GM18873 (cell line): ENCODE results near the gene ASB11.
"Not testable (repeated sequence)": the region's sequence is repeated elsewhere in the genome, so short reads cannot be mapped to it uniquely, and the experiment has no call there.

Experiments used
- ATAC-seq: cut with Tn5 transposase; IDR thresholded peaks from one replicate; pipeline ENCODE4 v1.9.1; 2021; ENCODE audit warnings: mild to moderate bottlenecking, moderate library complexity, moderate number of reproducible peaks; ENCODE audit not compliant: unreplicated experiment, low FRiP score

Gene ASB11

GRCh38 chrX:15310117-15310516, 5.3 kb downstream of the ASB11 start:
- ATAC-seq: no peak

- ATAC-seq: not testable (repeated sequence)
Observed at GRCh38 chrX:15305899-15306298, 9.5 kb downstream of the ASB11 start.

- no peak for ATAC-seq
Observed at GRCh38 chrX:15301924-15302323, 13.5 kb downstream of the ASB11 start.

GRCh38 chrX:15299941-15300851, 15.2 kb downstream of the ASB11 start:
- no peak for ATAC-seq

- ATAC-seq: no peak
Observed at GRCh38 chrX:15298780-15299179, 16.7 kb downstream of the ASB11 start.

GRCh38 chrX:15298201-15298600, 17.2 kb downstream of the ASB11 start:
- ATAC-seq: no peak

- no peak for ATAC-seq
Observed at GRCh38 chrX:15293451-15293850, 22.0 kb downstream of the ASB11 start.

- ATAC-seq: no peak
Observed at GRCh38 chrX:15292861-15293260, 22.6 kb downstream of the ASB11 start.

- ATAC-seq: no peak
Observed at GRCh38 chrX:15277604-15278003, 37.8 kb downstream of the ASB11 start.

- no peak for ATAC-seq
Observed at GRCh38 chrX:15274946-15275345, 40.5 kb downstream of the ASB11 start.

GRCh38 chrX:15273275-15273674, 42.2 kb downstream of the ASB11 start:
- ATAC-seq: not testable (repeated sequence)

GRCh38 chrX:15271757-15272156, 43.7 kb downstream of the ASB11 start:
- no peak for ATAC-seq

- no peak for ATAC-seq
Observed at GRCh38 chrX:15269618-15270521, 45.6 kb downstream of the ASB11 start, which contains the start of gene ASB9. Gene ASB9, minus strand, starts transcription at chrX:15270083. Its CDS starts 209 bp downstream, at chrX:15269874.

- no peak for ATAC-seq
Observed at GRCh38 chrX:15269120-15269519, 46.3 kb downstream of the ASB11 start.

GRCh38 chrX:15254852-15255251, 60.6 kb downstream of the ASB11 start:
- ATAC-seq: no peak

- no peak for ATAC-seq
Observed at GRCh38 chrX:15245896-15246295, 69.5 kb downstream of the ASB11 start.

- no peak for ATAC-seq
Observed at GRCh38 chrX:15244421-15244820, 71.0 kb downstream of the ASB11 start.

- ATAC-seq: no peak
Observed at GRCh38 chrX:15242899-15243555, 72.4 kb downstream of the ASB11 start.

- ATAC-seq: no peak
Observed at GRCh38 chrX:15241301-15241700, 74.1 kb downstream of the ASB11 start.

- no peak for ATAC-seq
Observed at GRCh38 chrX:15240414-15240813, 75.0 kb downstream of the ASB11 start.

GRCh38 chrX:15236146-15236545, 79.3 kb downstream of the ASB11 start:
- no peak for ATAC-seq
